Hepatocyte (in vitro differentiated cells): ENCODE measurements around the gene NSMCE1. TPM values are rescaled to one million over a fixed set of nuclear protein-coding genes. Genes with fewer than 3 reads are reported as not detected.

Experiments
- DNase-seq: peaks from one replicate; pipeline ENCODE4 v3.0.0-alpha.2; 2016; ENCODE audit warnings: low spot score
- H2AFZ ChIP-seq: fragments of 200-600 bp; sonication (generic); 2 replicates; pipeline ENCODE4 v1.6.0; 2016; ENCODE audit warnings: antibody characterized with exemption, mild to moderate bottlenecking
- H3K27ac ChIP-seq: fragments of 200-600 bp; sonication (generic); 2 replicates; pipeline ENCODE4 v1.5.1; 2016; ENCODE audit warnings: mild to moderate bottlenecking
- H3K27me3 ChIP-seq: fragments of 200-600 bp; sonication (generic); 2 replicates; pipeline ENCODE4 v1.6.1; 2016
- H3K36me3 ChIP-seq: fragments of 200-600 bp; sonication (generic); replicated peaks from 2 replicates; pipeline ENCODE4 v1.5.1; 2016; ENCODE audit warnings: low read depth; ENCODE audit not compliant: insufficient read depth
- H3K4me1 ChIP-seq: fragments of 200-600 bp; sonication (generic); 2 replicates; pipeline ENCODE4 v1.5.1; 2016; ENCODE audit warnings: mild to moderate bottlenecking, moderate library complexity; ENCODE audit not compliant: insufficient read depth
- H3K4me2 ChIP-seq: fragments of 200-600 bp; sonication (generic); 2 replicates; pipeline ENCODE4 v1.6.0; 2016
- H3K4me3 ChIP-seq: fragments of 200-600 bp; sonication (generic); 2 replicates; pipeline ENCODE4 v1.5.1; 2016; ENCODE audit warnings: mild to moderate bottlenecking
- H3K79me2 ChIP-seq: fragments of 200-600 bp; sonication (generic); 2 replicates; pipeline ENCODE4 v1.6.0; 2017; ENCODE audit warnings: mild to moderate bottlenecking
- H3K9me2 ChIP-seq: fragments of 200-600 bp; sonication (generic); replicated peaks from 2 replicates; pipeline ENCODE4 v1.6.0; 2017; ENCODE audit warnings: mild to moderate bottlenecking; ENCODE audit not compliant: insufficient read depth
- H3K9me3 ChIP-seq: fragments of 200-600 bp; sonication (generic); 2 replicates; pipeline ENCODE4 v1.5.1; 2016; ENCODE audit warnings: low read depth, mild to moderate bottlenecking
- H4K20me1 ChIP-seq: fragments of 200-600 bp; sonication (generic); 2 replicates; pipeline ENCODE4 v1.6.0; 2016; ENCODE audit warnings: mild to moderate bottlenecking; ENCODE audit not compliant: insufficient read depth, poor library complexity, severe bottlenecking
- EZH2 ChIP-seq: fragments of 200-600 bp; sonication (generic); IDR thresholded peaks from 2 replicates; pipeline ENCODE4 v1.6.1; 2016; ENCODE audit warnings: antibody characterized with exemption, mild to moderate bottlenecking, borderline replicate concordance
- EZH2phosphoT487 ChIP-seq: fragments of 200-600 bp; sonication (generic); IDR thresholded peaks from one replicate; pipeline ENCODE4 v1.6.1; 2018; ENCODE audit warnings: antibody characterized with exemption, mild to moderate bottlenecking, low read depth, moderate library complexity; ENCODE audit not compliant: unreplicated experiment, severe bottlenecking
- WGBS: methylation state at CpG from one replicate; pipeline ENCODE4 v1.1.6; 2016; ENCODE audit warnings: low lambda C conversion rate; ENCODE audit errors: missing lambda C conversion rate; 5-methylcytosine and 5-hydroxymethylcytosine counted together
- polyA plus RNA-seq: library from polyadenylated mRNA; unstranded; fragments of >200 nt; fragmentation: Nextera tagmentation; extraction: Ambion mirVana; gene quantifications from 2 replicates; pipeline ENCODE4 v1.2.1, GENCODE V29; 2016
- total RNA-seq: library from RNA; depleted of rRNA; stranded (reverse); fragments of >200 nt; gene quantifications from 2 replicates; pipeline ENCODE4 v1.2.3, GENCODE V29; 2014
- TF ChIP-seq, protein P1 (sequence below): fragments of 200-600 bp; sonication (generic); IDR thresholded peaks from 2 replicates; pipeline ENCODE4 v1.5.1; 2016; ENCODE audit warnings: antibody characterized with exemption, mild to moderate bottlenecking; ENCODE audit not compliant: poor library complexity

NSMCE1 gene
- total and polyA plus RNA-seq, 2 experiments from 2014 or later, result 35.0 to 58.2 TPM

- no peak overlapping the region for H3K27ac ChIP-seq
- H3K4me3 ChIP-seq, result no peak overlapping the region
- H3K36me3 ChIP-seq, result no peaks in the 10 kb centered on the region
- 85% methylated on average over 8 of the region's 8 CpGs for WGBS
- TF ChIP-seq, protein P1, sequence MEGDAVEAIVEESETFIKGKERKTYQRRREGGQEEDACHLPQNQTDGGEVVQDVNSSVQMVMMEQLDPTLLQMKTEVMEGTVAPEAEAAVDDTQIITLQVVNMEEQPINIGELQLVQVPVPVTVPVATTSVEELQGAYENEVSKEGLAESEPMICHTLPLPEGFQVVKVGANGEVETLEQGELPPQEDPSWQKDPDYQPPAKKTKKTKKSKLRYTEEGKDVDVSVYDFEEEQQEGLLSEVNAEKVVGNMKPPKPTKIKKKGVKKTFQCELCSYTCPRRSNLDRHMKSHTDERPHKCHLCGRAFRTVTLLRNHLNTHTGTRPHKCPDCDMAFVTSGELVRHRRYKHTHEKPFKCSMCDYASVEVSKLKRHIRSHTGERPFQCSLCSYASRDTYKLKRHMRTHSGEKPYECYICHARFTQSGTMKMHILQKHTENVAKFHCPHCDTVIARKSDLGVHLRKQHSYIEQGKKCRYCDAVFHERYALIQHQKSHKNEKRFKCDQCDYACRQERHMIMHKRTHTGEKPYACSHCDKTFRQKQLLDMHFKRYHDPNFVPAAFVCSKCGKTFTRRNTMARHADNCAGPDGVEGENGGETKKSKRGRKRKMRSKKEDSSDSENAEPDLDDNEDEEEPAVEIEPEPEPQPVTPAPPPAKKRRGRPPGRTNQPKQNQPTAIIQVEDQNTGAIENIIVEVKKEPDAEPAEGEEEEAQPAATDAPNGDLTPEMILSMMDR, result no peak
- TF ChIP-seq EZH2 (no peak), EZH2phosphoT487 (no peak)
- no peak overlapping the region for H2AFZ ChIP-seq
- no peaks in the 10 kb centered on the region for H3K4me1 ChIP-seq
- H4K20me1 ChIP-seq, result no peaks in the 10 kb centered on the region
- H3K79me2 ChIP-seq, result no peaks in the 10 kb centered on the region
- H3K9me2 ChIP-seq, result no peaks in the 10 kb centered on the region
- H3K9me3 ChIP-seq, result no peaks in the 10 kb centered on the region
- H3K27me3 ChIP-seq, result no peaks in the 10 kb centered on the region
- no peak for DNase-seq
- no peak overlapping the region for H3K4me2 ChIP-seq
Measured at GRCh38 chr16:27231692-27232060, 36.9 kb downstream of the NSMCE1 start.

- H3K9me3 ChIP-seq, result no peaks in the 10 kb centered on the region
- H3K4me3 ChIP-seq, result no peak overlapping the region
- peaks cover 4% of the 10 kb centered on the region for H3K4me1 ChIP-seq
- H4K20me1 ChIP-seq, result no peaks in the 10 kb centered on the region
- H3K79me2 ChIP-seq, result no peaks in the 10 kb centered on the region
- TF ChIP-seq, protein P1, result no peak
- TF ChIP-seq EZH2phosphoT487, result no peak
- no peak for TF ChIP-seq EZH2
- H3K27ac ChIP-seq, result no peak overlapping the region
- H3K36me3 ChIP-seq, result no peaks in the 10 kb centered on the region
- no peak overlapping the region for H2AFZ ChIP-seq
- no peak overlapping the region for H3K4me2 ChIP-seq
- WGBS, result 91% methylated on average over 16 of the region's 16 CpGs
- H3K9me2 ChIP-seq, result no peaks in the 10 kb centered on the region
- H3K27me3 ChIP-seq, result no peaks in the 10 kb centered on the region
- no peak for DNase-seq
Measured at GRCh38 chr16:27230562-27231001, 38.0 kb downstream of the NSMCE1 start.

DNA sequence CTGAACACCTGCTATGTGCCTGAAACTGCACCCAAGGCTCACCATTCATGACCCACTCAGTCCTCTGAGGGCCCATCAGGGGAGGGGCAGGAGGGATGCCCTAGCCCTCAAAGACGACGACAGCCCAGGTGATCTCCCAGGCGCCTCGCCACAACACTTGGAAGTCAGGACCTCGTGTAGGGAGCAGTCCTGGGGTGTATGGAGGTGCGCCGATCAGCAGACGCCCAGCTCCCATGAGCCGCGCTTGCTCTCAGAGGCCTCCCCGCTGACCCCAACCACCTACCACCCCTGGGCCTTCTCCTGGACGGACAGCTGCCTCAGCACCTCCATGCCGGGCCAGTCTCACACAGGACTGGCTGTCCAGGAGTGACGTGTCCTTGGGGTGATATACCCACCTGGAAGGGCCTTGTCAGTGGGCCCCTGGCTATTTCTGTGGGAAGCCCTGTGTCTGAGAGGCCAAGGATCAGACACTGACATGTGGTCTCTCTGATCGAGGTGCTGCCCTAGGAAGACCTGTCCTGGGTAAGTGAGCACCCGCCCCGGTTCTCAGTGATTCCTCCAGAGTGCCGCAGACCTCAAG lies 38.6 kb downstream of the NSMCE1 start:
- Histone ChIP-seq H3K4me2 (no peak overlapping the region), H3K9me2 (no peaks in the 10 kb centered on the region), H3K4me1 (peaks cover 4% of the 10 kb centered on the region), H3K36me3 (no peaks in the 10 kb centered on the region), H3K9me3 (no peaks in the 10 kb centered on the region), H3K79me2 (no peaks in the 10 kb centered on the region), H4K20me1 (no peaks in the 10 kb centered on the region), H3K4me3 (no peak overlapping the region), H2AFZ (no peak overlapping the region), H3K27ac (no peak overlapping the region), H3K27me3 (no peaks in the 10 kb centered on the region)
- DNase-seq, result no peak
- 96% methylated on average over 18 of the region's 18 CpGs for WGBS
- TF ChIP-seq EZH2 (no peak), EZH2phosphoT487 (no peak)
- TF ChIP-seq, protein P1, result no peak
